Memory B cell (primary cell): ENCODE data around the gene FHDC1.

Experiments
- ATAC-seq: fragments of 150-1000 bp; cut with Tn5 transposase; 2 replicates; pipeline ENCODE4 v1.10.0; 2021; ENCODE audit warnings: low read depth, mild to moderate bottlenecking, moderate library complexity
- DNase-seq, 2 donors: peaks; one replicate each; pipeline ENCODE4 v3.0.0; 2022; ENCODE audit warnings: low spot score in 2 of 2
- H3K27ac Mint-ChIP-seq: one replicate; pipeline ENCODE4 v1.8.0; 2022; ENCODE audit warnings: mild to moderate bottlenecking, moderate library complexity, mixed read lengths
- H3K27me3 Mint-ChIP-seq: one replicate; pipeline ENCODE4 v1.8.0; 2022; ENCODE audit warnings: mixed read lengths
- H3K36me3 Mint-ChIP-seq: one replicate; pipeline ENCODE4 v1.8.0; 2022; ENCODE audit warnings: mild to moderate bottlenecking, mixed read lengths
- H3K4me1 Mint-ChIP-seq: one replicate; pipeline ENCODE4 v1.8.0; 2022; ENCODE audit warnings: mixed read lengths
- H3K4me3 Mint-ChIP-seq: one replicate; pipeline ENCODE4 v1.8.0; 2022; ENCODE audit warnings: mild to moderate bottlenecking, moderate library complexity, mixed read lengths
- H3K9me3 Mint-ChIP-seq: one replicate; pipeline ENCODE4 v1.8.0; 2022; ENCODE audit warnings: mixed read lengths

The FHDC1 gene

DNA sequence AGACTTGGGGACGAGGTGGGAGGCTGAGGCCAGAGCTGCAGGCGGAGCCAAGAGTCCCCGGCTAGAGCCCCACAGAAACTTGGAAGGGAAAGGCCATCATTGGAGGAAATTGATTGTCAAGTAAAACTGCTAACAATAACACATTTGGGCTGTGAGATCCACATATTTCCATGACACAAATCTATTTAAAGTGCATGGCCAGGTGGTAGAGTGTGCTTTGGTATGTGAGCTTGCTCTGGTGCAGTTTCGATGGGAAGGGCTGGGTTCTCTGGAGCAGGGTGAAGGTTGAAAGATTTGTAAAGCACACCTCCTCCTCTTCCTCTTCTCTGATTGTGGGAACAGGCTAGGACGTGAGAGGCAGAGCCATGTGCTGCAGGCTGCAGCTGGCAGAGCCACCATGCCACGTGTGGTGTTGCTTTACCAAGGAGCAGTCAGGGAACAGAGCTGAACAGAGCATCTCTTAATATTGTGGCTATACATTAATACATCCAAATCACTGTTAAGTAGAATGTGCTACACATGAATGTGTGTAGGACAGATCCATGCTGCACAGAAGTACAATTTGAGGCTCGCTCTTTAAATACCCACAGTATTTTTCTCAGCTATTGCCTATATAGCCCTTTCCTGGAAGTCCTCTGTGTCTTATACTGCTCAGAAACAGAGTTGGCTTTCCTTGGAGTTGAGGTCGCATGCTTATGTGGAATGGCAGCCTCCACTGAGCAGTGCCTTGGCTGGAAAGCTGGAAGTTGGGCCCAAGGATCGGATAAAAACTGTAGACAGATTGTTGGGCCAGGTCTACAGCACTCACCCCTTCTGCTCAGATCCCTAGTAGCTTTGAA, 37.7 kb downstream of the FHDC1 start:
- H3K27ac Mint-ChIP-seq: no peak overlapping the region
- ATAC-seq: no peak
- H3K9me3 Mint-ChIP-seq: no peaks in the 10 kb centered on the region
- peaks cover 2% of the 10 kb centered on the region for H3K36me3 Mint-ChIP-seq
- DNase-seq: no peak
- no peaks in the 10 kb centered on the region for H3K4me1 Mint-ChIP-seq
- H3K4me3 Mint-ChIP-seq: no peak overlapping the region
- H3K27me3 Mint-ChIP-seq: no peaks in the 10 kb centered on the region

DNA sequence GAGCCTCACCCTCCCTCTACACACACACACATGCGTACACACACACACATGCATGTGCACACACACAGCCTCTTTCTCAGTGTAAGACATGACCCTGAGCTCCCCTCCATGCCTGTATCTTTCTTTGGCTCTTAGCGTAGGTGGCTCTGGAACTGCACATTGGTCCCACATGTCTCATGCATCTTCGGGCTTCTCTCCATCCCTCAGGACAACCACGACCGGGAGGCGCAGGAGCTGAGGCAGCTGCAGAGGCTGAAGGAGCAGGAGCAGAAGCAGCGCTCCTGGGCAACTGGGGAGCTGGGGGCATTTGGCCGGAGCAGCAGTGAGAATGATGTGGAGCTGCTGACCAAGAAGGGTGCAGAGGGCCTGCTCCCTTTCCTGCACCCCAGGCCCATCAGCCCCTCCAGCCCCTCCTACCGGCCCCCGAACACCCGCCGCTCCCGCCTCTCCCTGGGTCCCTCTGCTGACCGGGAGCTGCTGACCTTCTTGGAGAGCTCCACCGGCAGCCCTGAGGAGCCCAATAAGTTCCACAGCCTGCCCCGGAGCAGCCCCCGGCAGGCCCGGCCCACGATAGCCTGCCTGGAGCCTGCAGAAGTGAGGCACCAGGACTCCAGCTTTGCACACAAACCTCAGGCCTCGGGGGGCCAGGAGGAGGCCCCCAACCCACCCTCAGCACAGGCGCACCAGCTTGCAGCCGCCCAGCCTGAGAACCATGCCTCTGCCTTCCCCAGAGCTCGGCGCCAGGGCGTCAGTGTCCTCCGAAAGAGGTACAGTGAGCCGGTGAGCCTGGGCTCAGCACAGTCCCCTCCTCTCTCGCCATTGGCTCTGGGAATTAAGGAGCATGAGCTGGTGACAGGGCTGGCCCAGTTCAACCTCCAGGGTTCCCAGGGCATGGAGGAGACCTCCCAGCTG, 38.6 kb downstream of the FHDC1 start:
- Mint-ChIP-seq H3K4me1 (no peaks in the 10 kb centered on the region), H3K9me3 (no peaks in the 10 kb centered on the region), H3K4me3 (no peak overlapping the region), H3K36me3 (peaks cover 2% of the 10 kb centered on the region), H3K27ac (no peak overlapping the region), H3K27me3 (no peaks in the 10 kb centered on the region)
- ATAC-seq (no peak), DNase-seq (no peak)

DNA sequence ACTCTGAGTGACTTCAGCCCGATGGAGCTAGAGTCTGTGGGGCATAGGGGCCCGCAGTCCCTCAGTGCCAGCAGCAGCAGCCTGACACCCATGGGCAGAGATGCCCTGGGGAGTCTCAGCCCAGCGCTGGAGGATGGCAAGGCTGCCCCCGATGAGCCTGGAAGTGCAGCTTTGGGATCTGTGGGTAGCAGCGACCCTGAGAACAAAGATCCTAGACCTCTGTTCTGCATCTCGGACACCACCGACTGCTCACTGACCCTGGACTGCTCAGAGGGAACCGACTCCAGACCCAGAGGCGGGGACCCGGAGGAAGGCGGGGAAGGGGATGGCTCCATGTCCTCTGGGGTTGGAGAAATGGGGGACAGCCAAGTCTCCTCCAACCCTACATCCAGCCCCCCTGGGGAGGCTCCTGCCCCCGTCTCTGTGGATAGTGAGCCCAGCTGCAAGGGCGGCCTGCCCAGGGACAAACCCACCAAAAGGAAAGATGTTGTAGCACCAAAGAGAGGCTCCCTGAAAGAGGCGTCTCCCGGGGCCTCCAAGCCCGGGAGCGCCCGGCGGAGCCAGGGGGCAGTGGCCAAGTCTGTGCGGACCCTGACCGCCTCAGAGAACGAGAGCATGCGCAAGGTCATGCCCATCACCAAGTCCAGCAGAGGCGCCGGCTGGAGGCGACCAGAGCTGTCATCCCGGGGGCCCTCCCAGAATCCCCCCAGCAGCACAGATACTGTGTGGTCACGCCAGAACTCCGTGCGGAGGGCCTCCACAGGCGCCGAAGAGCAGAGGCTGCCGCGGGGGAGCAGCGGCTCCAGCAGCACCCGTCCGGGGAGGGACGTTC, 39.5 kb downstream of the FHDC1 start:
- ATAC-seq: no peak
- Mint-ChIP-seq H3K27ac (no peak overlapping the region), H3K4me3 (no peak overlapping the region)

DNA sequence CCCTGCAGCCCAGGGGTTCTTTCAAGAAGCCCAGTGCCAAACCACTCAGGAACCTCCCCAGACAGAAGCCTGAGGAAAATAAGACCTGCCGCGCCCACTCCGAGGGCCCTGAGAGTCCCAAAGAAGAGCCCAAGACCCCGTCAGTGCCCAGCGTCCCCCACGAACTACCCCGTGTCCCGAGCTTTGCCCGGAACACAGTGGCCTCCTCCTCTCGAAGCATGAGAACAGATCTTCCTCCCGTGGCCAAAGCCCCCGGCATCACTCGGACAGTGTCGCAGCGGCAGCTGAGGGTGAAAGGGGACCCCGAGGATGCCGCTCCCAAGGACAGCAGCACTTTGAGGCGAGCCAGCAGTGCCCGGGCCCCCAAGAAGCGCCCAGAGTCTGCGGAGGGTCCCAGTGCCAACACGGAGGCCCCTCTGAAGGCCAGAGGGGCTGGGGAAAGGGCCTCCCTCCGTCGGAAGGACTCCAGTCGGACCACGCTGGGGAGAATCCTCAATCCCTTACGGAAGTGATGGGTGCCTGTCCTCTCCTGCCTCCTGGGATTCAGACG, 40.2 kb downstream of the FHDC1 start:
- Mint-ChIP-seq H3K4me1 (no peaks in the 10 kb centered on the region), H3K36me3 (peaks cover 2% of the 10 kb centered on the region), H3K27ac (no peak overlapping the region), H3K9me3 (no peaks in the 10 kb centered on the region), H3K4me3 (no peak overlapping the region), H3K27me3 (no peaks in the 10 kb centered on the region)
- no peak for ATAC-seq
- no peak for DNase-seq

More for the DNA sequence above, 39.5 kb downstream of the FHDC1 start:
- Mint-ChIP-seq H3K9me3 (no peaks in the 10 kb centered on the region), H3K4me1 (no peaks in the 10 kb centered on the region), H3K36me3 (peaks cover 2% of the 10 kb centered on the region), H3K27me3 (no peaks in the 10 kb centered on the region)
- DNase-seq: no peak

DNA sequence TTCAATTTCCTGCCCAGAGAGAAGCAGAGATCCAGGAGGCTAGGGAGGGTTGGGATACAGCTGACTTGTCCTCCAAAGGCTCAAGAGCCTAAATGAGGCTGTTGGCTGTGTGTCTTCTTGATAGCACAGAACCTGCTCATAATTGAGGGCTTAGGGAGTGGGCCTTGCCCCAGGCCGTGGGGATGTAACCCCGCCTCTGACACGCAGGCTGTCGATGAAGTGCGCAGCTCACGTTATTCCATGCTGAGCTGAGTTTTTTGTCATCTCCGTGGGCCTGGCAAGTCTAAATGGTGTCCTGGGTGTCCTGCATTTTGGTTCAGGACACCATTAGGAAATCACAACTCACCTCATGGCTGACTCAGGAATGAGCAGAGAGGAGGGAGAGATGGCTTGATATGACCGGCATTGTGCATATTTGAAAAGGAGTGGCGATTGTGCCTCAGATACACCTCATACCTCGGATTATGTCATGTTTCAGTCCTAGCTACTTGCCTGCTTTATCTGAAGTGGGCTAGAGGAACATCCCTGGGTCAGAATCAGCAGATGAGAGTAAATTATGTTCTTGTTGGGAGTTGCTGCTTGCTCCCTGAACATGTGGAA, 43.7 kb downstream of the FHDC1 start:
- DNase-seq: no peak
- ATAC-seq: no peak
- no peak overlapping the region for H3K4me3 Mint-ChIP-seq
- H3K4me1 Mint-ChIP-seq: no peaks in the 10 kb centered on the region
- H3K27me3 Mint-ChIP-seq: no peaks in the 10 kb centered on the region
- H3K9me3 Mint-ChIP-seq: no peaks in the 10 kb centered on the region
- H3K27ac Mint-ChIP-seq: no peak overlapping the region
- no peaks in the 10 kb centered on the region for H3K36me3 Mint-ChIP-seq

DNA sequence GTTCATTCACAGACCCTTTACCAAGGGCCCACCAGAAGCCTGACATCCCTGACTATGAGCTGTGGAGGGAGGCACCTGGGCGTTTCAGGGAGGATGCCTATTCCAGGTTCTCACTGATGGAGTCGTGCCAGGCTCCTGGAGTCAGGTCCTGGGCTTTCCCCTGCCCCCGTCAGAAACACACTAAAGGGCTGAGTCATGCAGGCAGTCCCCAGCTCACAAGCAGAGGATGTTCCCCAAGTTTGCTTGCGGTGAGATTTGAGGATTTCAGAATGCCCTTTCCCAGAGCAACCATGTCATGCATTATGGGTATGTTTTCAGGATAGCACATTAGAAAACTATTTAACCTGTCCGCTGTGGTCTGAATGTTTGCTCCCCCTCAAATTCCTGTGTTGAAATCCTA, 45.2 kb downstream of the FHDC1 start:
- Mint-ChIP-seq H3K4me1 (no peaks in the 10 kb centered on the region), H3K4me3 (no peak overlapping the region), H3K36me3 (no peaks in the 10 kb centered on the region), H3K27me3 (no peaks in the 10 kb centered on the region), H3K27ac (no peak overlapping the region), H3K9me3 (no peaks in the 10 kb centered on the region)
- DNase-seq (no peak), ATAC-seq (no peak)

DNA sequence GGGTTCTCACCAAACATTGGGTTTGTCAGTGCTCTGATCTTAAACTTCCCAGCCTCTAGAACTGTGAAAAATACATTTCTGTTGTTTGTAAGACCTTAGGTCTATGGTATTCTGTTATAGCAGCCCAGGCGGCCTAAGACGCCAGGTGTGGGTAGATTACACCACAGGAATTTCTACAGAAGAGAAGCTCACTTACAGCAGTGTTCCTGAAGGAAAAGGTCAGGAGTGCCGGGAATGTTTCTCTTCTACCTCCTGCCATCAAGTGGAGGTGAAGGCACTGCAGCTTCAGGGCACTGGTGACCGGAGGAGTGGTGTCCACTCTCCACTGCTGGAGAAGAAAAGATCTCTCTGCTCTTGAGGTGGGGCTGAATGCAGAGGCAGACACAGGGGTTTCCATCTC, 45.7 kb downstream of the FHDC1 start:
- Mint-ChIP-seq H3K27me3 (no peaks in the 10 kb centered on the region), H3K4me3 (no peak overlapping the region), H3K4me1 (no peaks in the 10 kb centered on the region), H3K9me3 (no peaks in the 10 kb centered on the region), H3K36me3 (no peaks in the 10 kb centered on the region), H3K27ac (no peak overlapping the region)
- ATAC-seq (no peak), DNase-seq (no peak)

DNA sequence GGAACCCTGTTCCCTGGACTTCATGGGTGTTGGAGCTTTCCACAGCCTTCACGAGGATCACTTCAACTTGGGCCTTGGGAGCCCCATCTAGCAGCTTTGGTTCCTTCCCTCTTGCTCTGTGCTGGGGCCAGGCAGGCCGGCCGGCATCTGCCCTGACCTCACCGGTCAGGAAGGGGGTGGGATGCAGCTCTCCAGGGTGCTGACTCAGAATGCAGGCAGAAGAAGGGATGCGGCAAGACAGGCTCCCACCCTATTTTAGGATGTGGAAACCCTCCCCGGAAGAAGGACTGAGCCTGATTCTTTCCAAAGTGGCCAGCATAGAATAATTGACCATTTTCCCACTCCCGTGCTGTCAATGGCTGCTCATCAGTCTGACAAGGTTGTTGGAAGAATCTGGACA, 47.1 kb downstream of the FHDC1 start:
- no peak overlapping the region for H3K27ac Mint-ChIP-seq
- no peaks in the 10 kb centered on the region for H3K36me3 Mint-ChIP-seq
- H3K4me1 Mint-ChIP-seq: no peaks in the 10 kb centered on the region
- no peak overlapping the region for H3K4me3 Mint-ChIP-seq
- DNase-seq (no peak), ATAC-seq (no peak)
- no peaks in the 10 kb centered on the region for H3K27me3 Mint-ChIP-seq
- H3K9me3 Mint-ChIP-seq: no peaks in the 10 kb centered on the region

DNA sequence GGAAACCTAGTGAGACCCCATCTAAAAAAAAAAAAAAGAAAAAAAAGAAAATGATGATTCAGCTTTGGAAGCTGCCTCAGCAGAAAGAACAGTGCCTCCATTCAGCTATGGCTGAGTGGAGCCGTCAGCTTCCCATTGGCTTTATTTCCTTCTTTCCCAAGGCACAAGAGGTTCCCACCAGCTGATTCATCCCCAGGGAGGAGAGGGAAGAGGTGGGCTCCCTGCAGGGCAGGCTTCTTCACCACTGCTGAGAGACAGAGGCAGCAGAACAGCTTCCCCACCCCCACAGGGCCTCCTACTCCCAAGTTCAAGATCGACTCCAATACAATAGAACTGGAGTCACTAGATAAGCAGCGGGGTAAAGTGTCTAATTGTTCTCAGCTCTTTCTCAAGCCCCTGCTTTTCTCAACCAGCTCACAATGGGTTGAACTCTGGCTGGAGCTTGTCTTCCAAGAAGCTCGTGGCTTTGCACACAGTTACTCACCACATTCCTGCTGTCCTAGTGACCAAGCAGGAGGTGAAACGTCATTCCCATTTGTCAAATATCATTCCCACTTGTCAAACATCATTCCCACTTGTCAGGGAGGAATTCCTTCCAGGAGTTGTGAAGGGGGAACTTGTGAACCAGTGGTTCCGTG, 47.8 kb downstream of the FHDC1 start:
- no peaks in the 10 kb centered on the region for H3K27me3 Mint-ChIP-seq
- ATAC-seq (no peak), DNase-seq (no peak)

DNA sequence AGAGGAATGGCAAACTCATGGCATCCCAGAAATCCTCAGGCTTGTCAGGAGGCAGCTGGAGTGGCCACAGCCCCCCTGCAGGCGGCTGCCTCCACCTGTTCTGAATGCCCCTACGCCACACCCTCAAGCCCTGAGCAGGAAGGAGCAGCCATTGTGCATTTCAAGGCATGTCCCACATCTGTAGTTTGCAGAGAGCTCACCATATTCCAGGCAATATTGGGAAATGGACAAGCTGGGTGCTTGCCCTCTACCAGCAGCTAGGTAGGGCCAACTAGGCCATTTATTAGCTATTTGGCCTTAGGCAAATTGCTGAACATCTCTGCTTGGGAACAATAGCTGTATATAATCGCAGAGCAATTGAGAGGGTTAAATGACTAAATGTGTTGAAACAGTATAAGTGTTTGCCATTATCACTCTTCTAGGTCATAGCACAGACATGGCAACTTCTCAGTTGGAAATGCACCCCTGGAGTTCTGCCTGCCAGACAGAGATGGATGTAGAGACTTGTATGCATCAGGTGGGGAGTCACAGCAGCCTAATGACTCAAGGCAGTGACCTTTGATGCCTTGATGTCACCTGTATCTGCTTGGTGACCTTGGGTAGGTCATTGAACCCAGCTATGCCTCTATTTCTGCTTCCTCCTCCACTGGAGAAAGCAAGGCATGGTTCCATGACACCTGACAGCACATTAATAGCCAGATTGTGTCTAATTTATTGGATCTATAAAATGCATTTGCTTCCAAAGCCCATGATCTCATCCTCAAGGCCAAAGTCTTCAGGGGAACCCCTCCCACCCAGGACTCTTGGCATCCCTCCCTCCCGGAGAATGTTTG, 52.8 kb downstream of the FHDC1 start:
- no peak for DNase-seq
- H3K27ac Mint-ChIP-seq: no peak overlapping the region
- no peak for ATAC-seq
- no peaks in the 10 kb centered on the region for H3K36me3 Mint-ChIP-seq
- H3K4me3 Mint-ChIP-seq: no peak overlapping the region
- peaks cover 8% of the 10 kb centered on the region for H3K4me1 Mint-ChIP-seq
- H3K27me3 Mint-ChIP-seq: no peaks in the 10 kb centered on the region
- no peaks in the 10 kb centered on the region for H3K9me3 Mint-ChIP-seq

More for the DNA sequence above, 47.8 kb downstream of the FHDC1 start:
- no peak overlapping the region for H3K4me3 Mint-ChIP-seq
- no peaks in the 10 kb centered on the region for H3K9me3 Mint-ChIP-seq
- no peaks in the 10 kb centered on the region for H3K4me1 Mint-ChIP-seq
- no peaks in the 10 kb centered on the region for H3K36me3 Mint-ChIP-seq
- no peak overlapping the region for H3K27ac Mint-ChIP-seq

DNA sequence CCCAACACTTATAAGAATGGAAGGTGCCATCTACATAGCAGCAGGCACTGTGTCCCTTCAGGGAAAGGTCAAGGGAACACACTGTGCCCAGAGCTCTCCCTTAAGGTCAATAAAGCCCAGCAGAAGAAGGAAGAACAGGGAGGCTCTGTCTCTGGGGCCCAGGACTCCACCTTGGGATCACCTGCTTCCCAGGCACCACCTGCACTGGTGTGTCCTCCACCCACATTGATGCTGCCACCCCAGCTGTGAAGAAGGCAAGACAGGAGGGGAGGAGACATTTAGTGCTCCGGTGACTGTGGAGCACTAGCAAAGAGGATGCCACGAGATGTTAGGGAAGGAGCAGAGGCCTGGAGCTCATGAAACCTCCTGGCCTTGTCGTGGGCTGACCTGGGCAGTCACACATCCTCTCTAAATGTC, 53.4 kb downstream of the FHDC1 start:
- Mint-ChIP-seq H3K4me3 (no peak overlapping the region), H3K27ac (no peak overlapping the region), H3K27me3 (no peaks in the 10 kb centered on the region), H3K4me1 (peaks cover 8% of the 10 kb centered on the region), H3K9me3 (no peaks in the 10 kb centered on the region), H3K36me3 (no peaks in the 10 kb centered on the region)
- DNase-seq: no peak
- ATAC-seq: no peak

DNA sequence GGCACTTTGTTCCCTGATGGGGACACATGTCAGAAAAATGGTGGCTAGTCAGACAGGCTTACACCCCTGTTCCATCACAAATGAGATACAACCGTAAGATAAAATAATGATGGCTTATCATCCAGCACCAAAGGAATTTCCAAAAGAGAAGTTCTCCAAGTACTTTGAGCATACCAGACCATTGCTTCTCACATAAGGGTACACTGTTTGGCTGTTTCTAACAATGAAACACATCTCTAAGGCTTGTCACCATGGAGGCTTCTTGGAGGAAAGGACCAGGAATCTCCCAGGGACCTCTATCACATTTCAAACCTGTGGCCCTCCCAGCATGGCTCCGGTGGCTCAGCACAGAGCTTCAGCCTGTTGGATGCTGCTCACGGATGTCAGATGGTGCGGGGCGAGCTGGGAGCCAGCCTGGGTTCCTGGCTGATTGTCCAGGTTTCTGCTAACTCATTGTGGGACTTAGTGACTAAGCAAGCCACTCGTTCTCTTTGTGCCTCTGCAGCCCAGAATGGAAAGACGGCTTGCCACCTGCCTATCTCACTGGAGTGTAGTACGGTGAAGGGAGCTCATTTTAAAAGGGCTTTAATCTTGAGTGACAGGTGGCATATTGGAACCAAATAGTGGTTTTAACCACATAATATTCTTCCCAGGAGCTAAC, 54.5 kb downstream of the FHDC1 start:
- H3K27me3 Mint-ChIP-seq: peaks cover 6% of the 10 kb centered on the region
- no peaks in the 10 kb centered on the region for H3K9me3 Mint-ChIP-seq
- H3K36me3 Mint-ChIP-seq: no peaks in the 10 kb centered on the region
- DNase-seq (no peak), ATAC-seq (no peak)
- no peak overlapping the region for H3K27ac Mint-ChIP-seq
- peaks cover 8% of the 10 kb centered on the region for H3K4me1 Mint-ChIP-seq
- no peak overlapping the region for H3K4me3 Mint-ChIP-seq
